Liver (tissue), 9 donors: ENCODE results near the gene LRRFIP1. TPM values are rescaled to one million over a fixed set of nuclear protein-coding genes. Genes with fewer than 3 reads are reported as not detected.

Experiments
- DNase-seq: peaks from one replicate; pipeline ENCODE4 v3.0.0-alpha.2; 2017; ENCODE audit warnings: low spot score
- H3K27ac ChIP-seq, 2 donors: one replicate each; pipeline ENCODE4 v1.7.0; 2013; ENCODE audit warnings: inconsistent platforms in 2 of 2, low read length in 2 of 2, control low read depth in 1 of 2, low read depth in 1 of 2, mild to moderate bottlenecking in 1 of 2
- H3K27me3 ChIP-seq, 4 donors: one replicate each; pipeline versions ENCODE4 v1.6.1 to v1.7.0; 2013; ENCODE audit warnings: low read length in 3 of 4, inconsistent platforms in 1 of 4, mild to moderate bottlenecking in 1 of 4, moderate library complexity in 1 of 4; ENCODE audit not compliant: control insufficient read depth in 4 of 4, insufficient read depth in 4 of 4
- H3K36me3 ChIP-seq, 4 donors: one replicate each; pipeline versions ENCODE4 v1.6.1 to v1.7.0; 2013; ENCODE audit warnings: low read length in 3 of 4, mild to moderate bottlenecking in 3 of 4, low read depth in 1 of 4, moderate library complexity in 1 of 4; ENCODE audit not compliant: control insufficient read depth in 4 of 4, insufficient read depth in 3 of 4
- H3K4me1 ChIP-seq, 4 donors: one replicate each; pipeline versions ENCODE4 v1.6.1 to v1.7.0; 2013; ENCODE audit warnings: low read length in 3 of 4, mild to moderate bottlenecking in 3 of 4, moderate library complexity in 1 of 4; ENCODE audit not compliant: control insufficient read depth in 4 of 4, insufficient read depth in 4 of 4
- H3K4me3 ChIP-seq, 3 donors: one replicate each; pipeline versions ENCODE4 v1.6.1 to v1.7.0; 2013; ENCODE audit warnings: low read length in 3 of 3, control low read depth in 1 of 3, low read depth in 1 of 3, mild to moderate bottlenecking in 1 of 3
- H3K9ac ChIP-seq, 2 donors: one replicate each; pipeline ENCODE4 v1.7.0; 2013; ENCODE audit warnings: low read length in 2 of 2, mild to moderate bottlenecking in 2 of 2, moderate library complexity in 2 of 2, control low read depth in 1 of 2, low read depth in 1 of 2
- H3K9me3 ChIP-seq, 4 donors: one replicate each; pipeline versions ENCODE4 v1.6.1 to v1.7.0; 2013; ENCODE audit warnings: low read length in 3 of 4; ENCODE audit not compliant: control insufficient read depth in 4 of 4
- EGR1 ChIP-seq, 2 donors: IDR thresholded peaks; 2 replicates each; pipeline ENCODE4 v1.6.1; 2016 to 2018; ENCODE audit warnings: antibody characterized with exemption in 2 of 2, low read depth in 2 of 2
- FOXA1 ChIP-seq: IDR thresholded peaks from 2 replicates; pipeline ENCODE4 v1.6.1; 2016; ENCODE audit warnings: antibody characterized with exemption
- FOXA2 ChIP-seq: IDR thresholded peaks from 2 replicates; pipeline ENCODE4 v1.6.1; 2016; ENCODE audit warnings: antibody characterized with exemption
- HNF4A ChIP-seq, 2 donors: conservative IDR thresholded peaks; 2 replicates each; pipeline ENCODE4 v1.6.1; 2016; ENCODE audit warnings: antibody characterized with exemption in 2 of 2, mild to moderate bottlenecking in 2 of 2
- HNF4G ChIP-seq: IDR thresholded peaks from 2 replicates; pipeline ENCODE4 v1.6.1; 2016; ENCODE audit warnings: antibody characterized with exemption
- JUND ChIP-seq, 2 donors: IDR thresholded peaks; 2 replicates each; pipeline ENCODE4 v1.6.1; 2016; ENCODE audit warnings: antibody characterized with exemption in 2 of 2
- NR2F2 ChIP-seq: IDR thresholded peaks from 2 replicates; pipeline ENCODE4 v1.6.1; 2016; ENCODE audit warnings: antibody characterized with exemption
- RAD21 ChIP-seq, 2 donors: IDR thresholded peaks; 2 replicates each; pipeline ENCODE4 v1.6.1; 2016; ENCODE audit warnings: antibody characterized with exemption in 2 of 2, mild to moderate bottlenecking in 2 of 2
- SP1 ChIP-seq: IDR thresholded peaks from 2 replicates; pipeline ENCODE4 v1.6.1; 2018; ENCODE audit warnings: antibody characterized with exemption, mild to moderate bottlenecking
- TAF1 ChIP-seq: conservative IDR thresholded peaks from 2 replicates; pipeline ENCODE4 v1.6.1; 2016; ENCODE audit warnings: antibody characterized with exemption, mild to moderate bottlenecking
- YY1 ChIP-seq: IDR thresholded peaks from 2 replicates; pipeline ENCODE4 v1.6.1; 2016; ENCODE audit warnings: antibody characterized with exemption, mild to moderate bottlenecking
- WGBS: extraction: QIAGEN DNeasy Blood & Tissue Kit; methylation state at CpG from one replicate; pipeline ENCODE4 v1.1.7; 2013; 5-methylcytosine and 5-hydroxymethylcytosine counted together
- polyA plus RNA-seq, 2 donors: library from polyadenylated mRNA; stranded (reverse) in 1 of 2; unstranded in 1 of 2; fragments of 200-250 nt in 1 of 2; fragments of >200 nt in 1 of 2; fragmentation: Nextera tagmentation in 1 of 2; extraction: Ambion mirVana in 1 of 2; gene quantifications; one replicate each; pipeline versions ENCODE4 v1.2.1 to v1.2.3, GENCODE V29; 2013 to 2015
- total RNA-seq, 2 donors: library from RNA; depleted of rRNA; stranded (reverse); fragments of >200 nt; gene quantifications; one replicate each; pipeline ENCODE4 v1.2.3, GENCODE V29; 2014
- TF ChIP-seq, protein P1 (sequence below): IDR thresholded peaks from 2 replicates; pipeline ENCODE4 v1.6.1; 2016; ENCODE audit warnings: antibody characterized with exemption
- TF ChIP-seq, protein P2 (sequence below): fragments of 150-350 bp; IDR thresholded peaks from 2 replicates; pipeline ENCODE4 v1.5.1; 2017; ENCODE audit warnings: improper control_type of control experiment, low read depth, low read length; ENCODE audit not compliant: missing input control
- donor health status: healthy.
- donor health status: healthy.
- donor health status: healthy.
- donor health status: healthy.
- donor health status: healthy.

LRRFIP1 gene
- total and polyA plus RNA-seq, 4 donors, result 13.3 to 56.1 (median 39.1) TPM

DNA sequence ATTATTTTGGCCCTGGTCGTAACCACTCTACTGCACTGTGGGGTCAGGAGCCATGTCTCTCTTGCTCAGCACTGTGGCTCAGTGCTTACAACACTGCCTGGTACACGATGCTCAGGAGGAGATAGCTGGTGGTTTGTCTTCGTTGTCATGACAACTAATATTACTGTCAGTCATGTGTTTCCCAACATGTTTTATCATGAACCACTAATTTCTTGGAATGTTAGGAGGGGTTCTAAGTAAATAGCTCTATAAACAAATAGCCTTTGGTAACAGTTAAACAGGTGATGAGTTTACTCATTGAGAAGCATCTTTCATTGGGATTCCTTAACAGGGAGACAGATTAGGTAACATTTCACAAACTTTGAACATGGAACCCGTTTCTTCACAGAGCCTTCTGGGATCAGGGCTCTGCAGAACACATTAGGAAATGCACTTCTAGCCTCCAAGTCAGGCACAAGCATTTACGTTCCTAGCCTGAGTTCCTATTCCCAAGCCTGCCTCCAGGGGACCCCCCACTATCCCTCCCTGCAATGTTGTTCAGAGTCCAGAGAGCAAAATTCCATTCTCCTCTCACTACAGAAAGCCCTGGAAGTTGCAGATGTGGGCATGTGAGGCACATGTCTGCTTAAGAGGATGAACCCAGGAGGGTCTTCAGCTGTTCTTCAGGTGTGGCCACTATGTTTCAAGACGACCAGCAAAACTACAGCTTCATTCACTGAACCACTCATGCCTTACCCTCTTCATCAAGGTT is 164.8 kb downstream of the LRRFIP1 start:
- TF ChIP-seq, protein P1, sequence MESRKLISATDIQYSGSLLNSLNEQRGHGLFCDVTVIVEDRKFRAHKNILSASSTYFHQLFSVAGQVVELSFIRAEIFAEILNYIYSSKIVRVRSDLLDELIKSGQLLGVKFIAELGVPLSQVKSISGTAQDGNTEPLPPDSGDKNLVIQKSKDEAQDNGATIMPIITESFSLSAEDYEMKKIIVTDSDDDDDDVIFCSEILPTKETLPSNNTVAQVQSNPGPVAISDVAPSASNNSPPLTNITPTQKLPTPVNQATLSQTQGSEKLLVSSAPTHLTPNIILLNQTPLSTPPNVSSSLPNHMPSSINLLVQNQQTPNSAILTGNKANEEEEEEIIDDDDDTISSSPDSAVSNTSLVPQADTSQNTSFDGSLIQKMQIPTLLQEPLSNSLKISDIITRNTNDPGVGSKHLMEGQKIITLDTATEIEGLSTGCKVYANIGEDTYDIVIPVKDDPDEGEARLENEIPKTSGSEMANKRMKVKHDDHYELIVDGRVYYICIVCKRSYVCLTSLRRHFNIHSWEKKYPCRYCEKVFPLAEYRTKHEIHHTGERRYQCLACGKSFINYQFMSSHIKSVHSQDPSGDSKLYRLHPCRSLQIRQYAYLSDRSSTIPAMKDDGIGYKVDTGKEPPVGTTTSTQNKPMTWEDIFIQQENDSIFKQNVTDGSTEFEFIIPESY, result no peak
- TF ChIP-seq TAF1, result no peak
- no peak for TF ChIP-seq JUND (IDR thresholded peaks at IDR 0.05)
- no peak for TF ChIP-seq SP1
- DNase-seq, result no peak
- H3K27ac ChIP-seq, result no peak overlapping the region

DNA sequence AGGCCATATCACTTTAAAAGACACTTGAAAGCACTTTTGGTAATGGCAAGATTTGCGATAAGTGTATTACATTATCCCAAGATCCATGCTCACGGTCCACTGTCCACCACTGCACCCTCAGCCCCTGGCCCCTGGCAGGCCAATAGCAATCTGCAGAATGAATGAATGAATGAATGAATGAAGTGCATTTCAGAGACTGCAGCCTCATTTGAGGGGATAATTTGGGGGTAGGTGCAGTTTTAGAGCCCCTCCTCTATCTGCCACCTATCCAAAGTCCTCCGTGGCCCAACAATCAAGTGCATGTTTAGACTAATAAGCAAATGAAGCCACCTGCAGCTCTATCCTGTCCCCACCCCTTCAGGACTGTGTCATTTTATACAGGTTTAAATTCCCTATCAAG is 169.9 kb downstream of the LRRFIP1 start:
- Histone ChIP-seq H3K36me3 (no peaks in the 10 kb centered on the region), H3K4me3 (no peak overlapping the region), H3K27ac (no peak overlapping the region), H3K27me3 (no peaks in the 10 kb centered on the region), H3K9ac (no peak overlapping the region), H3K4me1 (no peaks in the 10 kb centered on the region), H3K9me3 (peaks cover 0 to 6% (median 4%) of the 10 kb centered on the region in 4 donors)
- TF ChIP-seq RAD21 (IDR thresholded peaks at IDR 0.05) (no peak), HNF4G (no peak), SP1 (no peak), FOXA2 (no peak), HNF4A (conservative IDR thresholded peaks at IDR 0.05) (no peak), EGR1 (IDR thresholded peaks at IDR 0.05; ENCODE audit: low read depth in 2 of 2) (no peak), FOXA1 (no peak), YY1 (no peak), NR2F2 (no peak)
- TF ChIP-seq, protein P2, sequence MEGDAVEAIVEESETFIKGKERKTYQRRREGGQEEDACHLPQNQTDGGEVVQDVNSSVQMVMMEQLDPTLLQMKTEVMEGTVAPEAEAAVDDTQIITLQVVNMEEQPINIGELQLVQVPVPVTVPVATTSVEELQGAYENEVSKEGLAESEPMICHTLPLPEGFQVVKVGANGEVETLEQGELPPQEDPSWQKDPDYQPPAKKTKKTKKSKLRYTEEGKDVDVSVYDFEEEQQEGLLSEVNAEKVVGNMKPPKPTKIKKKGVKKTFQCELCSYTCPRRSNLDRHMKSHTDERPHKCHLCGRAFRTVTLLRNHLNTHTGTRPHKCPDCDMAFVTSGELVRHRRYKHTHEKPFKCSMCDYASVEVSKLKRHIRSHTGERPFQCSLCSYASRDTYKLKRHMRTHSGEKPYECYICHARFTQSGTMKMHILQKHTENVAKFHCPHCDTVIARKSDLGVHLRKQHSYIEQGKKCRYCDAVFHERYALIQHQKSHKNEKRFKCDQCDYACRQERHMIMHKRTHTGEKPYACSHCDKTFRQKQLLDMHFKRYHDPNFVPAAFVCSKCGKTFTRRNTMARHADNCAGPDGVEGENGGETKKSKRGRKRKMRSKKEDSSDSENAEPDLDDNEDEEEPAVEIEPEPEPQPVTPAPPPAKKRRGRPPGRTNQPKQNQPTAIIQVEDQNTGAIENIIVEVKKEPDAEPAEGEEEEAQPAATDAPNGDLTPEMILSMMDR, result no peak
- DNase-seq, result no peak
- WGBS, result 98% methylated on average over 3 of the region's 3 CpGs

More for the DNA sequence above, 164.8 kb downstream of the LRRFIP1 start:
- no peaks in the 10 kb centered on the region for H3K36me3 ChIP-seq
- no peaks in the 10 kb centered on the region for H3K27me3 ChIP-seq
- no peak overlapping the region for H3K9ac ChIP-seq
- no peak overlapping the region for H3K4me3 ChIP-seq
- H3K4me1 ChIP-seq, result no peaks in the 10 kb centered on the region
- WGBS, result 76% methylated on average over 6 of the region's 6 CpGs
- peaks cover 0 to 2% (median 0%) of the 10 kb centered on the region in 4 donors for H3K9me3 ChIP-seq

DNA sequence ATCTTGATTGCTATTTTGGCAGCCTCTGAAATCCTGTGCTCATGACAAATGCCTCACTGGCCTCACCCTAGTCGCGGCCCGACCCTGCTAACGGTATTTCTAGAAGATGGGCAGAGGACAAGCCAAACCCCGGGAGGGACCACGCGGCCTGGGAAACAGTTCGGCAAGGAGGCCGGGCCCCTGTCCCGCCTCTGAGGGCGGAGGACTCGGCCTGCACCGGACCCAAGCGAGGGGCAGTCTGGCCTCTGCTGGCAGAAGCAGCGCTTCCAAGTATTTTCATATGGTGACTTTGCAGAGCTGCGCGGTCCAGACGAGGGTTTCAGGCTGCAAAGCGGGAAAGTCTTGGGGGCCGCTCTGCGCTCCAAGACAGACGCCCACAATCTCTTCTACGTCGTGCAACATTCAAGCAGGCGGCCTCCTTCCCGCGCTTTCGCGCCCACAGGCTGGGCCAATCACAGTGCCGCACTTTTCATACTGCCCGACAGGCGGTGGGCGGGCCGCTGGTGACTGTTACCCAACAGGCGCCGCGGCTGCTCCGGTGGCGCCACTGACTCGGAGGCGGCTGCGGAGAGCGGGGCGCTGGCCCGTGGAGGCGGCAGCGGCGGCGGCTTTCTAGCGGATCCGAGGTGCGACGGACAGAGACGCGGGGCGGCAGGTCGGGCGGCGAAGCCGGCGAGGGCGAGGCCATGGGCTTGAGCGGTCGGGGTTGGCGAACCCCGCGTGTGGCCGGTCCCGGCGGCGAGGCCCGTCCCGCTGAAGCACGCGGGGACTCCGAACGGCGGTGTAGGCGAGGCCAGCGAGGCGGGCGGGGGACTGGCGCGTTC is 171.1 kb downstream of the LRRFIP1 start, which contains the start of gene RBM44:
TSS of gene RBM44 (plus strand) at position 544 of the 824 bp plus-strand sequence. CDS start 14,831 bp downstream, outside the sequence.
- Histone ChIP-seq H3K4me3 (no peak within 1 kb of the TSS), H3K9me3 (peaks cover 0 to 6% (median 4%) of the 10 kb centered on the region in 4 donors), H3K27me3 (no peaks in the 10 kb centered on the region), H3K4me1 (no peaks in the 10 kb centered on the region), H3K36me3 (no peaks in the 10 kb centered on the region), H3K9ac (no peak within 1 kb of the TSS), H3K27ac (no peak within 1 kb of the TSS)
- no peak for DNase-seq
- no peak for TF ChIP-seq HNF4G
- WGBS, result 74% methylated on average over 84 of the region's 84 CpGs
